Measurements from ENCODE around the gene F10. TPM values are rescaled to one million over a fixed set of nuclear protein-coding genes. Genes with fewer than 3 reads are reported as not detected.

F10 gene
- polyA plus RNA-seq, 1 of the 3 experiments (the other 2 are of a cell fraction) = 12.5 TPM

- Histone ChIP-seq H3K4me2 (peak overlapping the region; percentile 66), H3K4me3 (ENCODE audit: low read depth in 2 of 2, low read length in 1 of 2) (peak overlapping the region in 1 of 2 experiments; percentile 16; a peak in 1 of 4 replicates), H3K9ac (peak overlapping the region; percentile 45), H3K79me2 (ENCODE audit: insufficient read depth) (peaks cover 22% of the 10 kb centered on the region; the same call in 1 of the 2 replicates), H3K27ac (ENCODE audit: low read depth in 2 of 2, low read length in 1 of 2) (peak overlapping the region; percentile 73 to 85), H2AFZ (ENCODE audit: low read depth) (no peak overlapping the region), H4K20me1 (ENCODE audit: insufficient read depth) (no peaks in the 10 kb centered on the region), H3K9me2 (no peaks in the 10 kb centered on the region), H3K27me3 (ENCODE audit: insufficient read depth) (no peaks in the 10 kb centered on the region), H3F3A (replicated peaks; ENCODE audit: insufficient read depth) (peaks cover 31% of the 10 kb centered on the region), H3K36me3 (replicated peaks in 1 of 2; ENCODE audit: control insufficient read depth in 1 of 2, insufficient read depth in 2 of 2, low read length in 1 of 2) (peaks cover 70 to 75% of the 10 kb centered on the region in 2 experiments), H3K4me1 (ENCODE audit: control insufficient read depth in 1 of 2, insufficient read depth in 2 of 2, low read depth in 1 of 2, low read length in 1 of 2) (peaks cover 11 to 18% of the 10 kb centered on the region in 2 experiments; a peak in 3 of 4 replicates), H3K9me3 (no peaks in the 10 kb centered on the region)
- DNase-seq = no peak
- WGBS (ENCODE audit: low lambda C conversion rate) = 46% methylated on average over 3 of the region's 3 CpGs
- ChIA-PET POLR2A (no interaction called here), CTCF (no interaction called here)
- no peak for TF ChIP-seq USF1 (IDR thresholded peaks at IDR 0.05; ENCODE audit: borderline replicate concordance, low read depth)
- peak; percentile 27; the same call in 1 of the 2 replicates for TF ChIP-seq TCF12 (IDR thresholded peaks at IDR 0.05)
Observed at GRCh38 chr13:113178896-113179167, 56.2 kb downstream of the F10 start.

- no peaks in the 10 kb centered on the region for H3K9me2 ChIP-seq
- no peak overlapping the region for H2AFZ ChIP-seq (ENCODE audit: low read depth)
- DNase-seq = no peak
- no peaks in the 10 kb centered on the region for H4K20me1 ChIP-seq (ENCODE audit: insufficient read depth)
- peaks cover 76 to 83% of the 10 kb centered on the region in 2 experiments for H3K36me3 ChIP-seq (replicated peaks in 1 of 2; ENCODE audit: control insufficient read depth in 1 of 2, insufficient read depth in 2 of 2, low read length in 1 of 2)
- no peaks in the 10 kb centered on the region for H3K9me3 ChIP-seq
- H3K9ac ChIP-seq = peak overlapping the region; percentile 45
- ChIA-PET CTCF (no interaction called here), POLR2A (no interaction called here)
- 94% methylated on average over 27 of the region's 28 CpGs for WGBS (ENCODE audit: low lambda C conversion rate)
- H3K79me2 ChIP-seq (ENCODE audit: insufficient read depth) = peaks cover 24% of the 10 kb centered on the region; the same call in 1 of the 2 replicates
- TF ChIP-seq USF1 (IDR thresholded peaks at IDR 0.05; ENCODE audit: borderline replicate concordance, low read depth) = no peak
- no peak for TF ChIP-seq EP300 (IDR thresholded peaks at IDR 0.05; ENCODE audit: borderline replicate concordance in 1 of 2, low read depth in 1 of 2, low read length in 1 of 2)
- no peak for TF ChIP-seq ELF1 (IDR thresholded peaks at IDR 0.05)
- no peak for TF ChIP-seq NRF1 (IDR thresholded peaks at IDR 0.05; ENCODE audit: low read depth, low read length)
- no peak for TF ChIP-seq JUND (IDR thresholded peaks at IDR 0.05)
- no peak for TF ChIP-seq NFIC (IDR thresholded peaks at IDR 0.05; ENCODE audit: borderline replicate concordance)
- TF ChIP-seq YY1 (IDR thresholded peaks at IDR 0.05; ENCODE audit: low read depth) = no peak
- no peak for TF ChIP-seq MEF2A (IDR thresholded peaks at IDR 0.05; ENCODE audit: borderline replicate concordance, low read depth)
- no peak for TF ChIP-seq RCOR1 (IDR thresholded peaks at IDR 0.05; ENCODE audit: low read length)
- TF ChIP-seq USF2 (IDR thresholded peaks at IDR 0.05; ENCODE audit: borderline replicate concordance, low read depth, low read length) = no peak
- no peaks in the 10 kb centered on the region for H3K27me3 ChIP-seq (ENCODE audit: insufficient read depth)
- peaks cover 31% of the 10 kb centered on the region for H3F3A ChIP-seq (replicated peaks; ENCODE audit: insufficient read depth)
- peak overlapping the region; percentile 73 to 85 for H3K27ac ChIP-seq (ENCODE audit: low read depth in 2 of 2, low read length in 1 of 2)
- H3K4me2 ChIP-seq = peak overlapping the region; percentile 66; the same call in 1 of the 2 replicates
- peaks cover 11 to 18% of the 10 kb centered on the region in 2 experiments; a peak in 3 of 4 replicates for H3K4me1 ChIP-seq (ENCODE audit: control insufficient read depth in 1 of 2, insufficient read depth in 2 of 2, low read depth in 1 of 2, low read length in 1 of 2)
- H3K4me3 ChIP-seq (ENCODE audit: low read depth in 2 of 2, low read length in 1 of 2) = no peak overlapping the region
Observed at GRCh38 chr13:113179374-113180230, 57.0 kb downstream of the F10 start.
